GM12892 (cell line): ENCODE results near the gene LILRA1.

ENCODE experiments used
- POLR2A ChIP-seq: IDR thresholded peaks from 2 replicates; pipeline ENCODE4 v1.6.1; 2011; ENCODE audit warnings: low read depth, low read length, control low read depth
- POLR2AphosphoS5 ChIP-seq: IDR thresholded peaks from 2 replicates; pipeline ENCODE4 v1.6.1; 2011; ENCODE audit warnings: low read depth, low read length, control low read depth

DNA sequence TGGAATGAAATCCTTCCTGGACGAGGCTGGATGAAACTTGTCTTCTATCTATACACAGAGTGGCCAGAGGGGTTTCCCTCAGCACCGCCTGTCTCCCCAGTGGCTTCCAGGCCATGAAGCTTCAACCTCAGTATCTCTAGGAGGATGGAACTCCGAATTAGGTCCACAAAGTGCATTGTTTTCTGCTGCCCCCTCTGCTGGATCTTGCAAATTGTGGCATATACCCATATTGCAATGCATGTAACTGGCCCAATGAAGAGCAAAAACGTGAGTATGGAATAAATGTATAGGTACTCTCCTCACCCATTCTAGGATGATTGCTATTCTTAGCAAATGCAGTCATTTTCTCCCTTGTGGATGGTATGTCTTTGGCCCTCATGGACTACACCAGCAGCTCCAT lies 54.7 kb downstream of the LILRA1 start:
- TF ChIP-seq POLR2A (no peak), POLR2AphosphoS5 (no peak)
